Activated CD4-positive, alpha-beta T cell treated with anti-CD3 and anti-CD28 coated beads, Interleukin-2, amount 50 U/mL, for 48 hours (primary cell): Measurements from ENCODE around the gene MSI1.
A peak's percentile ranks its signal among the peaks of the same experiment; 100 is the strongest.

ENCODE experiments used
- DNase-seq, 2 experiments: peaks; one replicate each; pipeline ENCODE4 v3.0.0-alpha.2; 2020

MSI1 gene

DNA sequence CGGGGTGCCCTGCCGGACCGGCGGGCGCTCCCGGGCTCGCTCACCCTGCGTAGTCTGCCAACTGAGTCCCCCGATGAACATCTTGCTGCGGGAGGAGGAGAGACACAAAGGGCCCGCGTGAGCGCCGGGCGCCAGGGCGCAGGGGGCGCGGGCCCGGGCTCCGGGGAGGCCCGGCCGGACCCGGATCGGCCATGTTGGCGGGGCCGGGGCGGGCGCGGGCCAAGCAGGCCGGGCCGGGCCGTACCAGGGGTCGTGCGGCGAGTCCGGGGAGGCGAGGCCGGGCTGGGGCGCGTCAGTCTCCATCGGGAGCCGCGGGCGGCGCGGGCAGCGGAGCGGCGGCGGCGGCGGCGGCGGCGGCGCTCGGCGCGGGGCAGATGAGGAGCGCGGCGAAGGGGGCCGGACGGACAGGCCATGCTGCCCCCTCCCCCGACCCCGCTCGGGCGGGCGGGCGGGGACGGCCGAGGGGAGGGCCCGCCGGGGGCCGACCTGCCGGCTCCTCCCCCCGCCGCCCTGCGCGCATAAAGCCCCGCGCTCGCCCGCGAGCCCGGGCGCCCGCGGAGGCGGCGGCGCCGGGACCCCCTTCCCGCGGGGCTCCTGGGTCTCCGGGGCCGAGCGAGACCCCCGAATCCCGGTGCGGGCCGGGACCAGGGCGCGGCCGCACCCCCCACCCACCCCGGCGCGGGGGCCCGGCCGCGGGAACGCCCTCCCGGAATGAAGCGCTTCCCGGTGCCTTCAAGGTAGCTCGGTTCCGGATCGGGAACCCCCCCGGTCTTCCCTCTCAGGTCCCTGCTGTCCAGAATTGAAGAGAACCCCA is at the start of gene MSI1:
Gene MSI1 (minus strand): TSS at position 376 of the 814 bp plus-strand sequence. CDS start 73 bp downstream, at position 303.
- DNase-seq = no peak

DNA sequence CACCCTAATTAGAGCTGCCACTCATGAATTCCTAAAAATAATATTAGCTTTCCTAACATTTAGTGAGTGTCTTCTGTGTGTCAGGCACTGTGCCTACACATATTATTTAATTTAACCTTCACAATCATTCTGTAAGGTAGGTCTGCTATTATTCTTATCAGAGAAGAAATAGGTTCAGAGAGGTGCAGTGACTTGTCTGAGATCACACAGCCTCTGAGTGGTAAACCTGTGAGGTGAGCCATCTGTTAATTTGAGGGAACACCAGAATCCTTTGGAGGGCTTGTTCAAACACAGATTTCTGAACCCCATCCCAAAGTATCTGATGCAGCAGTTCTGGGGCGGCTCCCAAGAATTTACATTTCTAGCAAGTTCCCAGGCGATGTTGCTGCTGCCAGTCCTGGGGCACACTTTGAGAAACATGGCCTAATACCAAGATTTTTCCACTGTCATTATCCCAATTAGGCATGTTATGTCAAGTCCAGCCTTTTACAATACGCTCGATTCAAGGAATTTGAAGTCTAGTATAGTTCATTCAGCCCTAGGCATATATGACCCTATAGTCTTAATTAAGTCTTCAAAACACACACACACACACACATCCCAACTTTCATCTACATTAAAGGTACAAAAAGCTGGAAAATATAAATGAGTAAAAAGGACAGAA is 49.1 kb upstream of the MSI1 start:
- no peak for DNase-seq

DNA sequence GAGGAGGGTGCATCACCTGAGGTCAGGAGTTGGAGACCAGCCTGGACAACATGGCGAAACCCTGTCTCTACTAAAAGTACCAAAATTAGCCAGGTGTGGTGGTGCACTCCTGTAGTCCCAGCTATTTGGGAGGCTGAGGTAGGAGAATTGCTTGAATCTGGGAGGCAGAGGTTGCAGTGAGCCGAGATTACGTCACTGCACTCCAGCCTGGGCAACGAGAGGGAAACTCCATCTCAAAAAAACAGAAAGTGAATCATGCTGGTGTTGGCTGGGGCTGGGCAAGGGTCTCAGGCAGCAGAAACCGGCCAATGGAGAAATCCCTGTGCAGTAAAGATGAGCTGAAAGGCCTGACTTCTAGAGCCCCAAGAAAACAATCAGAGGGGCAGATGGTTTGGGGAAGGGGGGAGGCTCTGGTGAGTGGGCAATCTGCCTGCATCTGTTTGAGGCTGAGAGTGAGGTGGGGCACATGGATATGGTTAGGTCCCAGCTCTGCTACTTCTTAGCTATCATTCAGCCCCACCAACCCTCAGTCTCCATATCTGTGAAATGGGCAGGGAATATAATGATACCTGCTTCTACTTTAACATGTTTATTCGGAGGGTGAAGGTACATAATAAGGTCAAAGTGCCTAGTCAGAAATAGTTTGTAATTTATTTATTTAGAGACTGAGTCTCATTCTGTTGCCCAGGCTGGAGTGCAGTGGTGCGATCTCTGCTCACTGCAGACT is 47.7 kb upstream of the MSI1 start:
- DNase-seq = no peak

- no peak for DNase-seq
Observed at GRCh38 chr12:120413901-120414695, 45.1 kb upstream of the MSI1 start.

GRCh38 chr12:120412421-120412820 is 43.5 kb upstream of the MSI1 start:
- no peak for DNase-seq

GRCh38 chr12:120408771-120409170 is 39.8 kb upstream of the MSI1 start:
- DNase-seq = no peak

DNA sequence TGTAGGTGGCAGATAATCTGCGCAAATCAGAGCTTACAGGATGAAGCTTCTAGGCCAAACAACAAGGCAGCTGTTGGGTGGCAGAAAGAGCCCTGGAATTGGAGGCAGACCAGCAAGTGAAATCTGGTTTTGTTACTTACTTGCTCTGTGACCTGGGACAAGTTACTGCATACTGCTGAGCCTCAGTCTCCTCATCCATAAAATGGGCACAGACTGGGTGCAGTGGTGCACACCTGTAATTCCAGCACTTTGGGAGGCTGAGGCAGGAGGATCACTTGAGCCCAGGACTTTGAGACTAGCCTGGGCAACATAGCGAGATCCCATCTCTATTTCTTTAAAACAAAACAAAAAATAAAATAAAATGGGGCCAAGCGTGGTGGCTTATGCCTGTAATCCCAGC is 37.6 kb upstream of the MSI1 start:
- no peak for DNase-seq

DNA sequence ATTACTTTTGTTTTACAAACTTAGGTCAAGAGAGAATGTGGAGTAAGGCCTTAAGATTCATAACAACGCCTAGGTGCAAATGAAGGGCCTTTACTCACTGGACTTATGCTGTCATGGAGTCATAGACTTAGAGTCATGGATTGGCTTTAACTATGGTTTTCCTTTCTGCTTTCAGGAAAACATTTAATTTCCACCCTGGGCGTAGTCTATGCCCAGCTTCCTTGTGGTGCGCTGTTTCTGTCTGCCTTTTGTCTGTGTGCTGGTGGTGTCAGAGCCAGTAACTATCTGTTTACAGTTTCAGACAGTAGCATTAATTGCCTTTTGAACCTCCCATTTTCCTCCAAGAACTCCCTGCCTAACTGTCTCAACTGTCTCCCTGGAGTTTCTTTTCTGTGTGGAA is 37.1 kb upstream of the MSI1 start:
- no peak for DNase-seq

GRCh38 chr12:120404271-120404670 is 35.3 kb upstream of the MSI1 start:
- no peak for DNase-seq

- no peak for DNase-seq
Observed at GRCh38 chr12:120403869-120404268, 34.9 kb upstream of the MSI1 start.

DNA sequence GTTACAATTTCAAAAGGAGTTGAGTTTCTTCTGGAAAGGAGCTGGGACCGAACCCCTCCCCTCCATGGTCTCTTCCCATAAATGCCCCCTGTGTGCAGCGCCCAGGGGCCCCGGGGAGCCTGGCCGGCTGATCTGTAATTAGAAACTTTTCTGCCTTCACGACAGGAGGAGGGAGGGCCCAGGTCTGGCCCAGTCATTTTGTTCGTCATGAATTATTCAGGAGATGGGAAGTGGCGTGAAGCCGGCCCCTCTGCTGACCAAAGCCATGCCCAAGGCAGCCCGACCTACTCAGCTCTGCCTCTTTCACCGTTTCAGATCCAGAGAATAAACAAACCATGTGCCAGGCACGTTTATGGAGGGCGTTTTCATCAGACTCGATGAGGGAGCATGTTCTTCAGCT is 33.3 kb upstream of the MSI1 start:
- no peak for DNase-seq

DNA sequence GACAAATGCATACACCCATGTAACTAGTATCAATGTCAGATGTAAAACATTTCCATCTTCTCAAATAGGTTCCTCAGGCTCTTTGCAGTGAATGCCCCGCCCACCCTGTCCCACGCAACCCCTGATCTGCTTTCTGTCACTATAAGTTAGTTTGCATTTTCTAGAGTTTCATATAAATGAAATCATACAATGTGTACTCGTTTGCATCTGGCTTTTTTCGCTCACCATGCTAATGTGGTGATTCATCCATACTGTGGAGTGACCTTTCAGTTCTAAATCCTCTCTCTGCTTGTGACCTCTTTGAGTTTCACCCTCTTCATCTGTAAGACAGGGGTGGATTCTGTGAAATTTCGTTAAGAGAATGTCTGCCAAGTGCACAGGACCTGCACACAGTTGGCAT is 30.6 kb upstream of the MSI1 start:
- peak; percentile 9 to 18 for DNase-seq

DNA sequence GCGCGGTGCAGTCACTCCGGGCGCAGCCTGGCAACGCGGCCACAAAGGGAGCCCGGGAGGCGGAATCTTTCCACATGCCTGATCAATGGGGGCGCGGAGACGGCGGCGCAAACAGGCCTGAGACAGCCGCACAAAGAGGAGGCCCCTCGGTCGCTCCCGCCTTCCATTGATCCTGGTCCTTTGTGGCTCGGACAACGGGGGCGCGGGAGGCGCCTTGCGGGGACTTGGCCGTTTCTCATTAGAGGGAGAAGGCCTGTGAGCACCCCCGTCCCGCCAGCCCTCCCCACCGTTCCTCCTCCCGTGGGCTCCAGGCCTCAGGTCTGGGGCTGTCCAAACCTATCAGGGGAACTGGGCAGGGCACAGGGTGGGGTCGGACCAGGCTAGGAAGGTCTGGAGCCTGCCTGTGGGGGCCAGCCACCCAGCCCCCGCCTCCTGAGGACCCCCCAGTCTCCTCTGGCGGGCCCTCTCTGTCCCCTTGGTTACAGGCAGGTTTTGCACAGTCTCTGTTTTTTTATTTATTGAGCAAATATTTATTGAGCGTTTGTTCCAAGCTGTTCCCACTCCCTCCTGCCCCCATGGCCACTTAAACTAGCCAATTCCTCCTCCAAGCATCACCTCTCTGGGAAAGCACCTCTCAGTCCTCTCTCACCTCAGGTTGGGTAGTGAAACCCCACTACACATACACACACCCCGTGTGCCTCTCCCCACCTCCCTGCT is 29.0 kb upstream of the MSI1 start:
- DNase-seq = no peak

GRCh38 chr12:120394483-120395367 is 25.8 kb upstream of the MSI1 start:
- DNase-seq = no peak

DNA sequence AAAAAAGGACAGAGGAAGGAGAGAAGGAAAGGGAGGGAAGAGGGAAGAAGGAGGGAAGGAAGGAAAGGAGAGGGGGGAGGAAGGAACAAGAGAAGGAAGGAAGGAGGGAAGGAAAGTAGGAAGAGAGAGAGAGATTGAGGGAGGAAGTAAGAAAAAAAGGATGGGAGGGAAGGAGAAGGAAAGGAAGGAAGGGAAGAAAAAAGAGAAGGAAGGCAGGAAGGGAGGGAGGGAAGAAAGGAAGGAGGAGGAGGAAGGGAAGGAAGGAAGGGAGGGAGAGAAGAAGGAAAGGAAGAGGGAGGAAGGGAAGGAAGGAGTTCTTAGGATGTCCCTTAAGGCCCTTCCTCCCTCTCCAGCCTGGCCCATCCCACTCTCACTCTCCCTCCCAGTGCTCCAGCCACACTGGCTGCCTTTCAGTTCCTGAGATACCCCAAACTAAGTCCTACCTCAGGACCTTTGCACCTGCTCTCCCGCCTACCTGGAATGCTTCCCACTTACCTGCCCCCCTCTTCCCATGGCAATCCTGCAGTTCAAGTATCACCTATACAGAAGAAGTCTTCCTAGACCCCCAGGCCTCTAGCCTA is 21.7 kb upstream of the MSI1 start:
- DNase-seq = no peak

- no peak for DNase-seq
Observed at GRCh38 chr12:120388691-120389481, 19.9 kb upstream of the MSI1 start.

- no peak for DNase-seq
Observed at GRCh38 chr12:120381752-120382419, 12.9 kb upstream of the MSI1 start.

DNA sequence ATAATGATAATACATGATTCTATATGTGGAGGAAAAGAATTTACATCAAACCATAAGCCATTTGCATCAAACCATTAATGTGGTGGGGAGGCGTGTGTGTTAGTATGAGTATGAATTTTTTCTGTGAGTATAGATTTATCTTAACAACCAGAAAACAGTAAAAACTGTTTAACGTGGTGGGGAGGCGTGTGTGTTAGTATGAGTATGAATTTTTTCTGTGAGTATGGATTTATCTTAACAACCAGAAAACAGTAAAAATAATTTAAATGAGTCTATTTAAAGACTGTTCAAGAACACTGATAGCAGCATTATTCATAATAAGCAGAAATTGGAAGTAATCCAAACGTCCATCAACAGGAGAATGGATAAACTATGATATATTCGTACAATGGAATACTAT is 9.1 kb upstream of the MSI1 start:
- no peak for DNase-seq

GRCh38 chr12:120377611-120378010 is 8.6 kb upstream of the MSI1 start:
- DNase-seq = no peak
